Epithelial cell of prostate (primary cell): ENCODE results near the gene OR2A5.
"Not testable (repeated sequence)": the region's sequence is repeated elsewhere in the genome, so short reads cannot be mapped to it uniquely, and the experiment has no call there.

Source experiments
- DNase-seq: peaks from one replicate; pipeline ENCODE4 v3.0.0-alpha.2; 2011; ENCODE audit warnings: low read depth, low spot score
- H3K27ac ChIP-seq: fragments of 450-650 bp; 2 replicates; pipeline ENCODE4 v1.5.1; 2017; ENCODE audit warnings: mild to moderate bottlenecking

Gene OR2A5, protein sequence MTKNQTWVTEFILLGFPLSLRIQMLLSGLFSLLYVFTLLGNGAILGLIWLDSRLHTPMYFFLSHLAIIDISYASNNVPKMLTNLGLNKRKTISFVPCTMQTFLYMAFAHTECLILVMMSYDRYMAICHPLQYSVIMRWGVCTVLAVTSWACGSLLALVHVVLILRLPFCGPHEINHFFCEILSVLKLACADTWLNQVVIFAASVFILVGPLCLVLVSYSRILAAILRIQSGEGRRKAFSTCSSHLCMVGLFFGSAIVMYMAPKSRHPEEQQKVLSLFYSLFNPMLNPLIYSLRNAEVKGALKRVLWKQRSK

DNA sequence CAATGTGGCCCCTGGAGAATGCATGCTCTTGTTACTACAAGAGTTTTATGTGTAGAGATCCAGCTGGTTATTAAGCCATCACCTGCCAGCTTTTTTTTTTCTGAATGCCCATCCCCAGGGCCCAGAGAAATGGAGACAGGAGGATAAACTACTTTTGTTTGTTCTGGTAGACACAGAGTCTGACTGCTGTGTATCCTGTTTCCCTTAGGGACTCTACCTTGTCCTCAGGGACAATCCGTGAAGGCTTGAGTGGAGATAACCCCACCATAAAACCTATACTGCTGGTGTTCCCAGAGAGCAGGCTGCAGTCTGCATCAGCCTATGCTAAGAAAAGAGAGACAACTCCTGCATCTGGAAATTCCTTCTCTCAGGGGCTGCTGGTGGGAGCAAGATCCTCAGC, at the start of gene OR2A5:
Gene OR2A5, plus strand, starts transcription at position 301 of the 400 bp plus-strand sequence. CDS start 1,454 bp downstream, outside the sequence.
- no peak for DNase-seq
- no peak within 1 kb of the TSS for H3K27ac ChIP-seq

DNA sequence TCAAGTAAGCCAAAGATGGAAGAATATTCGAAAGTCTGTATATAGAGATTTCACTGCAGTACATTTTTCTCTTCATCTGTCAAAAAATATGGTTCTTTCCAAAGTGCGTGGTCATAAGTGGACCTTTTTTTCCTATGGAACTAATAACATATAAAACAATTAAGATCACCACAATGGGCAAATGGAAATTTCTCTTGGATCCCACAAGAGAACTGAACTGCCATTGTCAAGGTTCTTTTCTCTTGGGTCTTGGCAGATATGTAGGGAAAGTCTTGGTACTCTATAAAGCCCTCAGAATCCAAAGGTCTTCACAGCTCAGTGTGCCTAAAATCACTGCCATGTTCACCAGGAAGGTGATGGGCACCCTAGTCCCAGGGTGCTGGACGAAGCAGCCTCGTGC, 48.7 kb upstream of the OR2A5 start, which contains the start of gene OR6B1:
Gene OR6B1, plus strand, starts transcription at position 301 of the 400 bp plus-strand sequence. CDS start 3,677 bp downstream, outside the sequence.
- no peak within 1 kb of the TSS for H3K27ac ChIP-seq
- no peak for DNase-seq

DNA sequence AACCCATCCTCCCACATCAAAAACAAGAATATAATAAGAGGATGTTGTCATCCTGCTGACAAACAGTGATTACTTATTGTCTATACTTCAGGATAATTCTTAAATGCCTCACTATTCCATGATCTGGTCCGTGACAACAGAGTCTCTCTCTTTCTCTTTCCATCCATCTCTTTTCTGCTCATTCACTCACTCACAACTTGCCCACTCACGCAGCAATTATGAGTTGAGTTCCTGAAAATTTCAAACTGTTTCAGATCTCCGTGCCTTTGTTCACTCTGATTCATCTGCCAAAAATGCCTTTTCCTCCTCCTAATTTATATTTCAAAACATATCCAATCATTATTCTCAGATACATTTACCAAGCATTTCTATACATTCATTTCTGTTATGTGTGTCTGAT, 47.2 kb upstream of the OR2A5 start:
- no peak overlapping the region for H3K27ac ChIP-seq
- DNase-seq, result no peak

DNA sequence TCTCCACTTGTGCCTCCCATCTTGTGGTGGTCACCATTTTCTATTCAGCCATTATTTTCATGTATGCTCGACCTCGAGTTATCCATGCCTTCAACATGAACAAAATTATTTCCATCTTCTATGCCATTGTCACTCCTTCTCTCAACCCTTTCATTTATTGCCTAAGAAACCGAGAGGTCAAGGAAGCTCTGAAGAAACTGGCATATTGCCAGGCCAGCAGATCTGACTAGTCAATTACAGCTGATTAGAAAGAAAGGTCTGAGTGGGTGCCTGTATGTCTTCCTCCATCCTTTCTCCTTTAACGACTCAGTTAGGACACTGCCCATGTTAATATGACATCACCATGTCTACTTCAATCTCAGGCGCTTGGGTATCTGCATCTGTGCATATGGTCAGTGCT, 44.0 kb upstream of the OR2A5 start:
- no peak for DNase-seq
- H3K27ac ChIP-seq, result no peak overlapping the region

GRCh38 chr7:144006029-144006691, 42.6 kb upstream of the OR2A5 start:
- no peak overlapping the region for H3K27ac ChIP-seq
- DNase-seq, result no peak

- H3K27ac ChIP-seq, result no peak overlapping the region
- DNase-seq, result no peak
Observed at GRCh38 chr7:144006692-144007042, 42.1 kb upstream of the OR2A5 start.

DNA sequence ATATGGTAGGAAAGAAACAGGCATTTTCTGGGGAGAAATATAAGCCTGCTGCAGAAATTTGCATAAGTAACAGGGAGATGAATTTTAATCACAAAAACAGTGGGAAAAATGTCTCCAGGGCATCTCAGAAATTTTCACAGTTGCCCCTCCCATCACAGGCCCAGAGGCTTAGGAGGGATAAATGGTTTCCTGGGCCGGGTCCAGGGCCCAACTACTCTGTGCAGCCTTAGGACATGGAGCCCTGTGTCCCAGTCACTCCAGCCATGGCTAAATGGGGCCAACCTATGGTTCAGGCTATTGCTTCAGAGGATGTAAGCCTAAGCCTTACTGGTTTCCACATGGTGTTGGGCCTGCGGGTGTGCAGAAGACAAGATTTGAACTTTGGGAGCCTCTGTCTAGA, 39.4 kb upstream of the OR2A5 start:
- no peak overlapping the region for H3K27ac ChIP-seq
- DNase-seq, result no peak

DNA sequence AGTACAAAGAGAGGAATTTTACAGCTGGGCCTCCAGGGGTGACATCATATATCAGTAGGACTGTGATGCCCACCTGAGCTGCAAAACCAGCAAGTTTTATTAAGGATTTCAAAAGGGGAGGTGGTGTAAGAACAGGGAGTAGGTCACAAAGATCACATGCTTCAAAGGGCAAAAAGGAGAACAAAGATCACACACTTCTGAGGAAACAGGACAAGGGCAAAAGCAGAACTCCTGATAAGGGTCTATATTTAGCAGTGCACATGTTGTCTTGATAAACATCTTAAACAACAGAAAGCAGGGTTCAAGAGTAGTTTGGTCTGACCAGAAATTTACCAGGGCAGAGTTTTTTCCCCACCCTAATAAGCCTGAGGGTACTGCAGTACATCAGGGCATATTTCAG, 38.7 kb upstream of the OR2A5 start:
- not testable (repeated sequence) for DNase-seq, H3K27ac ChIP-seq

GRCh38 chr7:144010821-144011220, 37.9 kb upstream of the OR2A5 start:
- H3K27ac ChIP-seq, DNase-seq: not testable (repeated sequence)

DNA sequence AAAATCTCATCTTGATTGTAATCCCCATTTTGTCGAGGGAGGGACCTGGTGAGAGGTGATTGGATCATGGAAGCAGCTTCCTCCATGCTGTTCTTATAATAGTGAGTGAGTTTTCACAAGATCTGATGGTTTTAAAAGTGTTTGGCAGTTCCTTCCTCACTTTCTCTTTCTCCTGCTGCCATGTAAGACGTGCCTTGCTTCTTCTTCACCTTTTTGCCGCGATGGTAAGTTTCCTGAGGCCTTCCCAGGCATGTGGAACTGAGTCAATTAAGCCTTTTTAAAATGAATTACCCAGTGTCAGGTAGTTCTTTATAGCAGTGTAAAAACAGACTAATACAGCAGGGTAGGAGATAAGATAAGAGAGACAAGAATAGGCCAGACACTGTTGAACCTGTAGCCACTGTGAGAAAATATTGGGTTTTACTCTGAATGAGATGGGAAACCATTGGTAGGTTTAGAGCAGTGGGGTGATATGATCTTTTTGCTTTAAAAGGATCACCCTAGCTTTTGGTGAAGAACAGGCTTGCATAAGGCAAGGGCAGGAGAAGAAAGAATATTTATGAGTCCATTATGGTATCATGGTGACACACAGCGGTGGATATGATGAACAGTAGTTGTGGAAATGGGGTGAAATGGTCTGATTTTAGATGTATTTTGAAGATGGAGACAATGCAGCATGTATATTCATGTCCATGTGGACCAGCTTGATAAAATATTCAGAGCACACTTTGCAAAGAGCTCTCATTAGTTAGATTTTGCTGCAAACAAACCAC, 37.1 kb upstream of the OR2A5 start:
- DNase-seq, result no peak

DNA sequence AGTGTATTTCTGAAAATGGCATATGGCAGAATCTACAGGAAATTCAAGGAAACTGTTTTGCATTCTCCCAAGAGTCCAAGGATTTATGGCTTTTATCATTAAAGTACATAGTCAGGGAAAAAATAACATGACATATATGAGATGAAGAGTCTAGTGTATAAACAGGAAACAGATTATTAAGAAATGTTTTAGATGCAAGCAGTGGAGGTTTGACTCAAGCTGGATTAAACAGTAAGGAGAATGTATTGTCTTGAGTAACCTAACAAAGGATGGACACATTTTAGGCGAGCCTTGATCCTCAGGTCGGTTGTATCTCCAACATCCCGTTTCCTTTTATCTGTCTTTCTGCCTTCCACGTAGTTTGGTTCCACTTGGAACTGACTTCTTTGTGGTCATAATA, 30.7 kb upstream of the OR2A5 start:
- no peak for DNase-seq
- H3K27ac ChIP-seq, result no peak overlapping the region

More for the DNA sequence above, 37.1 kb upstream of the OR2A5 start:
- H3K27ac ChIP-seq, result no peak overlapping the region

GRCh38 chr7:144019457-144019856, 29.3 kb upstream of the OR2A5 start:
- H3K27ac ChIP-seq, result no peak overlapping the region
- DNase-seq, result no peak

DNA sequence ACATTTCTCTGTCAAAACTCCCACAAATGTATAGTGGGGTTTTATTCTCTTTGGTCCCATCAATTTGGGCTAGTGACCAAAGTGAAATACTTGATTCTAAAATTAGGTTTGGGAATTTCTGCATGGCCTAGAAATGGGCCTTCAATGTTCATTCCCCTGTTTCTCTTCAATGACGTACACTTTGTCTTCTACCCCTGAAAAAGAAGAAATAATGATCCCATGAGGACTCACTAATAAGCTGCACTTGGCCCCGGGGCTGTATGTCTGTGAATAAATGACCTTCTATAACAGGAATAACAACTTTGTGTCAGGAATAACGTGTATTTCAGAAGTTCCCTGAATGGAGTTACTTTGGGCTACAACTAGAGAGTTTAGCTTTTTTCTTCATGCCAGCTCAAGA, 28.4 kb upstream of the OR2A5 start:
- H3K27ac ChIP-seq, result no peak overlapping the region
- no peak for DNase-seq

DNA sequence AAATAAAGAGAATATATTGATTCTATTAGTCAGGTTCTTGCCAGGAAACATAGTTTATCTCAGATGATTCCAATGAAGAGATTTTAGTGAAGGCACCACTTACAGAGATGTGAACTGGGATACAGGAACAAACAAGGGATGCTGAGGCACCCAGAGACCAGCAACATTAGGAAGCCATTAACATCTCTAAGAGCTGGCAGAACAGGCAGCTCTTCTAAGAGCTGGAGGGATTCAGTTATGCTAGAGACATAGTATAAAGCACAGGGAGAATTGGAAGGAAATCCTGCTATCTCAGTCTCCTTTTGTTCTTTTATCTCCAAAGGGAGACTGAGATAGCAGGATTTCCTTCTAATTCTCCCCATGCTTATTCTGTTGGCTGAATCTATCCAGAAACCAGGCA, 26.6 kb upstream of the OR2A5 start:
- DNase-seq, result no peak
- H3K27ac ChIP-seq, result no peak overlapping the region

DNA sequence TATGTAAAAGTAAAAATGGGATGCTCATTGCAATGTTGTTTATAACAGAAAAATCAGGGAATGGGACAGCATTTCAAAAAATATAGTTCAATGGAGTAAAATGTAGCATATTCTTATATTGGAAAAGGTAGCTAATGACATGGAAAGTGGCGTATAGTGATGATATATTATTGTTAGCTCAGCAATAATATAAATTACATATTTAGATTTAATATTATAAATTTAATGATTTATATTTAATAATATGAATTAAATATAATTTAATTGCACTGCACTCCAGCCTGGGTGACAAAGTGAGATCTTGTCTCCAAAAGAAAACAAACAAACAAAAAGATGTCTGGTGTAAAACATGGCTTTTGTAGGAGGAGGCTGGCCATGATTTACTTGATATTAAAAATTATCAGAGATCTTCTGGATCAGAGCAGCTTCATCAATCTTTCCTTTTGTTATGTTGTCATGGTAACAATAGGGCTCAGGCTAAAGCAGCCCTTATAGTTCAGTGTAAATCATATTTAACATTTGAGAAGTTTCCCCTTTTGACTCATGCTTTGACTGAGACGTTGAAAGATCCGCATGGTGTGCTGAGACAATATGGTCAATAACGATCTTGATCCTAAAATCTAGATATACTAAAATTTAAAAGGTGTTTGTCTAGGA, 25.4 kb upstream of the OR2A5 start:
- DNase-seq, result no peak
- H3K27ac ChIP-seq, result no peak overlapping the region

DNA sequence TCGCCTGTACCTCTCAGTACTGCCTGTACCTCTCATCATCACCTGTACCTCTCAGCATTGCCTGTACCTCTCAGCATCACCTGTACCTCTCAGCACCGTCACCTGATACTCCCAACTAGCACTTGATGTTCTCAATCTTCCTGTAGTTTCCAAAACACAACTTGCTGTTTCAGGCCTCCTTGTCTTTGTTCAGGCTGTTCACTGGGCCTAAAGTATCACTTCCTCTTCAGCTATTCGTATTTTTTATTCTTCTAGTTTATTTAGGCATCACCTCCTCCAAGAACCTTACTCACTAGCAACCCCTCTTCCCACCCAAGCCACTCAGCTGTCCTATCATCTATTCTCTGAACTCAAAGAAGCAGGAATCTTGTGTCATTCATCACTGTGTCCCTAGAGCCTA, 24.5 kb upstream of the OR2A5 start:
- H3K27ac ChIP-seq, result no peak overlapping the region
- no peak for DNase-seq

DNA sequence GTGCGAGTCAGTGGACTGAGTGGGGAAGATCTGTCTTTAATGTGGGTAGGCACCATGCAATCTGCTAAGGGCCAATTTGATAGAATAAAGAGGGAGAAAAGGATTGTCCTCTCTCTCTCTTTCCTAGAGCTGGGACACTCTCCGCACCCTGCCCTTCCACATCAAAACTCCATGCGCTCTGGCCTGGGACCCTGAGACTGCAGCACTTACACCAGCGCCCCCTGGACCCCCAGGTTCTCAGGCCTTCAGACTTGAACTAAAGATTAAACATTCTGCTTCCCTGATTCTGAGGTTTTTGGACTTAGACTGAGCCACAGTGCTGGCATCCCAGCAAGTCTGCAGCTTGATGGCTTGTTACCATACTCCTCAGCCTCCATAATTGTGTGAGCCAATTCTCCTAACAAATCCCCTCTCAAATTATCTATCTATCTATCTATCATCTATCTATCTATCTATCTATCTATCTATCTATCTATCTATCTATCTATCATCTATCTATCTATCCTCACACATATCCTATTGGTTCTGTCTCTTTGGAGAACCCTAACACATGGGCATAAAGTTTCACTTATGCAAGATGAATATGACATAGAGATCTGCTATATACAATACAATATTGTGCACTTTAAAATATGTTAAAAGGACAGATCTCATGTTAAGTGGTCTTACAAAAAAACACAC, 22.4 kb upstream of the OR2A5 start:
- H3K27ac ChIP-seq, result no peak overlapping the region
- DNase-seq, result no peak

DNA sequence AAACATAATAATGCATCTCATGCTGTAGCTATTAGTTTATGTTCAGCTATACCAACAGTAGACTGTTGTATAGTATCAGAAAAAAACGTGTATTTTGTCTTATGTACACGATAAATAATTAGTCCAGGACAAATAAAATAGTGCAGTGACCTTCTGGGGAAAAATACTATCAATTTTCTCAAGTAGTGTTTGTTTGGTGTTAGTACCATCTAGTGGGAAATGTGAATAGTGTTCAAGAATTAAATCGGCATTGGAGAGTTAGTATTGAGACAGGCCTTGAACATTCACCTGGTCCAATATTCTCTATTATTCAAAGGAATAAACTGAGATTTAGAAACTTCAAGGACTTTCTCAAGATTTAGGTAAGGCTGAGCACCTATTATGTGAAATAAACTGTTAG, 21.7 kb upstream of the OR2A5 start:
- H3K27ac ChIP-seq, result no peak overlapping the region
- no peak for DNase-seq

DNA sequence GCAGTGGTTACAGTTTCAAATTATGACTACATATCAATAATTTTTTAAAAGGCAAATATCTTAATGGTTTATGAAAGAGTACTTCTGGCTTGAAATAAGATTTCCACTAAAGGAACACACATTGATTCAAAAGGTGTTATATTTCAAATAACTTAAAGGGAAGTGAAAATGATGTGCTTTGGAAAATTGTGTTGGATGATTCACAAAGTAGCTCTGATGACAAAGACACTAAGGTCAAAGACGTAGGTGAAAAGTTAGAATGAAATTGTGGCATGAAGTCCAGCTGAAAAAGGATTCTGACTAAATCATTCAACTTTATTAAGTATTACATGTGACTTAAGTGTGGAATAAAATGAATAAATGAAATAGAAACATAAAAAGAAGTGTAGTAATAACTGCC, 20.8 kb upstream of the OR2A5 start:
- no peak for DNase-seq

DNA sequence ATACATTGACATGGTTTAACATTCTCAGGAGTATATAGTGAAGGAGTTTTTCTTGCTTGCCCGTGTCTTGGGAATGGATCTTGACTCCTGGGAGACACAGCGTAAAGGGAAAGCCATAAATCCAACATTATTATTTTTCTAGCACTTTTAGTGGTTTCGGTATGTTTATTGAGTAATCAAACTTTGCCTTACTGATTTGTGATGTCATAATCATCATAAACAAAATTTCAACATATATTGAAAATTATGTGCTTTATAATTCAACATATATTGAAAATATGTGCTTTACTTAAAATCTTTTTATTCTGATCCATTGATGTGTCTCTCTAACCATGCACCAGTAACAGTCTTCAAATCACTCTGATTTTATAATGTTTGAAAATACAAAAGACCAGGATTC, 20.2 kb upstream of the OR2A5 start:
- no peak overlapping the region for H3K27ac ChIP-seq
- DNase-seq, result no peak

More for the DNA sequence above, 20.8 kb upstream of the OR2A5 start:
- H3K27ac ChIP-seq, result no peak overlapping the region
